Activated B cell treated with CpG ODN at 0.5 μM for 24 hours (primary cell): ENCODE data around the gene RANBP9. TPM values are rescaled to one million over a fixed set of nuclear protein-coding genes. Genes with fewer than 3 reads are reported as not detected.

ENCODE experiments used
- ATAC-seq: fragments of 200-7000 bp; cut with Tn5 transposase; one replicate; pipeline ENCODE4 v1.10.0; 2021; ENCODE audit warnings: low read depth, mild to moderate bottlenecking, moderate library complexity
- CTCF ChIA-PET: fragments of 350-600 bp; sonication (Branson Sonifier 250); formaldehyde crosslinking; loops from one replicate; lab custom pipeline; 2021; ENCODE audit warnings: antibody characterized with exemption; lab: Charles Lee
- POLR2A ChIA-PET: fragments of 350-600 bp; sonication (Branson Sonifier 250); formaldehyde crosslinking; loops from one replicate; lab custom pipeline; 2021; ENCODE audit warnings: antibody characterized with exemption; lab: Charles Lee
- DNase-seq: peaks from one replicate; pipeline ENCODE4 v3.0.0; 2022
- H3K27ac Mint-ChIP-seq: one replicate; pipeline ENCODE4 v1.8.0; 2020; ENCODE audit warnings: mixed read lengths
- H3K27me3 Mint-ChIP-seq: one replicate; pipeline ENCODE4 v1.8.0; 2021; ENCODE audit warnings: mixed read lengths
- H3K36me3 Mint-ChIP-seq: one replicate; pipeline ENCODE4 v1.8.0; 2021; ENCODE audit warnings: low read depth, mixed read lengths
- H3K4me1 Mint-ChIP-seq: one replicate; pipeline ENCODE4 v1.8.0; 2021; ENCODE audit warnings: mixed read lengths
- H3K4me3 Mint-ChIP-seq: one replicate; pipeline ENCODE4 v1.8.0; 2020; ENCODE audit warnings: mild to moderate bottlenecking, mixed read lengths
- H3K9me3 Mint-ChIP-seq: one replicate; pipeline ENCODE4 v1.8.0; 2020; ENCODE audit warnings: mixed read lengths
- intact Hi-C: fragments of 100-400 bp; cut with micrococcal nuclease; formaldehyde crosslinking; loops from one replicate; pipeline ENCODE4 v1.15.1; 2024
- total RNA-seq: library from RNA; stranded (reverse); gene quantifications from 2 replicates; pipeline ENCODE4 v1.2.3, GENCODE V29; 2022
- TF ChIP-seq, protein P1 (sequence below): fragments of 200-600 bp; IDR thresholded peaks from one replicate; pipeline ENCODE4 v1.8.0; 2022; ENCODE audit warnings: antibody characterized with exemption, mild to moderate bottlenecking

The RANBP9 gene
- total RNA-seq, 1 donor from 2014 or later, result 34.7 TPM

DNA sequence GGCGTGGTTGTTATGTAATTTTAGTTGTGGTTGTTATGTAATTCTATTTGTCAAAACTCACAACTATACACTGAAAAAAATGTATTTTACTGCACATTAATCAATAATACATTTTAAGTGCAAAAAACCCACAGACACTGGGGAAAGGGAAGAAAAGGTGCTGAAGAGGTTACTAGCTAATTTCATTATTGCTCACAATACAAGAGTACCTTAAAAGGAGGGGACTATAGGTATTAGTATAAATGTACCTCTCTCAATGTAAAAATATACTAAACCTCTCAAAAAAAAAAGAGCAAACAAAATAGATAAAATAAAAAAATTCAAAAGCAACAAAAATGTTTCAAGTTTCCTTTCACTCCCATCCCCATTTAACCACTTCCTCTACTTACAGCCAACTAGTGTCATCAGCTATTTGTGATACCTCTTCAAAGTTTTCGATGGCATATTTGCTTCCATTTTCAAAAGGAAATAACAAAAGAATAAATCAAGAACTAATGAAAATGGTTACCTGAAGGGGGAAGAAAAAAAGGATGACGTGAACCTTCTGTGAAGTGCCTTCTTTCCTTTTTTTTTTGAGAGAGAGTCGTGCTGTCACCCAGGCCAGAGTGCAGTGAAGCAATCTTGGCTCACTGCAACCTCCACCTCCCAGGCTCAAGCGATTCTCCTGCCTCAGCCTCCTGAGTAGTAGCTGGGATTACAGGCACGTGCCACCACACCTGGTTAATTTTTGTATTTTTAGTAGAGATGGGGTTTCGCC is 30.2 kb downstream of the RANBP9 start:
- no peaks in the 10 kb centered on the region for H3K27me3 Mint-ChIP-seq
- POLR2A ChIA-PET, result interaction anchor here (0.6 to 0.9 kb wide), 3 partner anchors 31 to 142 kb away, joined by 3 to 7 read pairs (median 4); no protein-coding TSS in a partner anchor
- peak overlapping the region; percentile 51 for H3K27ac Mint-ChIP-seq
- no peak for DNase-seq
- peaks cover 36% of the 10 kb centered on the region for H3K36me3 Mint-ChIP-seq
- H3K4me3 Mint-ChIP-seq, result peak overlapping the region; percentile 20
- peaks cover 33% of the 10 kb centered on the region for H3K4me1 Mint-ChIP-seq
- CTCF ChIA-PET, result no interaction called here
- ATAC-seq, result no peak
- intact Hi-C loops, result loop anchor here (2.0 kb wide), 2 partner anchors 15 to 17 kb away; no protein-coding TSS in a partner anchor
- peaks cover 8% of the 10 kb centered on the region for H3K9me3 Mint-ChIP-seq
- TF ChIP-seq, protein P1, sequence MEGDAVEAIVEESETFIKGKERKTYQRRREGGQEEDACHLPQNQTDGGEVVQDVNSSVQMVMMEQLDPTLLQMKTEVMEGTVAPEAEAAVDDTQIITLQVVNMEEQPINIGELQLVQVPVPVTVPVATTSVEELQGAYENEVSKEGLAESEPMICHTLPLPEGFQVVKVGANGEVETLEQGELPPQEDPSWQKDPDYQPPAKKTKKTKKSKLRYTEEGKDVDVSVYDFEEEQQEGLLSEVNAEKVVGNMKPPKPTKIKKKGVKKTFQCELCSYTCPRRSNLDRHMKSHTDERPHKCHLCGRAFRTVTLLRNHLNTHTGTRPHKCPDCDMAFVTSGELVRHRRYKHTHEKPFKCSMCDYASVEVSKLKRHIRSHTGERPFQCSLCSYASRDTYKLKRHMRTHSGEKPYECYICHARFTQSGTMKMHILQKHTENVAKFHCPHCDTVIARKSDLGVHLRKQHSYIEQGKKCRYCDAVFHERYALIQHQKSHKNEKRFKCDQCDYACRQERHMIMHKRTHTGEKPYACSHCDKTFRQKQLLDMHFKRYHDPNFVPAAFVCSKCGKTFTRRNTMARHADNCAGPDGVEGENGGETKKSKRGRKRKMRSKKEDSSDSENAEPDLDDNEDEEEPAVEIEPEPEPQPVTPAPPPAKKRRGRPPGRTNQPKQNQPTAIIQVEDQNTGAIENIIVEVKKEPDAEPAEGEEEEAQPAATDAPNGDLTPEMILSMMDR, result no peak

DNA sequence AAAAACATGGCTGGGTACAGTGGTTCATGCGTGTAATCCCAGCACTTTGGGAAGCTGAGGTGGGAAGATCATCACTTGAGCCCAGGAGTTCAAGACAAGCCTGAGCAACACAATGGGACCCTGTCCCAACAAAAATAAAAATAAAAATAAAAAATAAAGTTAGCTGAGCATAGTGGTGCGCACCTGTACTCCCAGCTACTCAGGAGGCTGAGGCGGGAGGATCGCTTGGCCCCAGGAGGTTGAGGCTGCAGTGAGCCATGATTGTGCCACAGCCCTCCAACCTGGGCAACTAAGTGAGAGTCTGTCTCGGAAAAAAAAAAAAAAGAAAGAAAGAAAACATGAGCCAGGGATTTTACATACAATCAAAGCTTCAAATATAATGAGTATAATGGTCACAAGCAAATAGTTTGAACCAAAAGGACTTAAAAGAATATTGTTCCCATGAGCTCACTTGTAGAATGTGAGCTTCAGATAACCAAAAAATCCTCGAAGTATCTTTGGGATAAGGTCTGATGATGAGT is 31.1 kb downstream of the RANBP9 start:
- TF ChIP-seq, protein P1, result no peak
- intact Hi-C loops, result loop anchor here (2.0 kb wide), 1 partner anchor 16 kb away; no protein-coding TSS in a partner anchor
- H3K27me3 Mint-ChIP-seq, result no peaks in the 10 kb centered on the region
- ATAC-seq, result no peak
- CTCF ChIA-PET, result interaction anchor here (0.6 kb wide), 1 partner anchor 54 kb away, joined by 3 read pairs; no protein-coding TSS in a partner anchor
- H3K36me3 Mint-ChIP-seq, result peaks cover 38% of the 10 kb centered on the region
- peaks cover 33% of the 10 kb centered on the region for H3K4me1 Mint-ChIP-seq
- no peak for DNase-seq
- POLR2A ChIA-PET, result interaction anchor here (0.6 kb wide), 1 partner anchor 141 kb away, joined by 3 read pairs; no protein-coding TSS in a partner anchor
- no peak overlapping the region for H3K4me3 Mint-ChIP-seq
- H3K27ac Mint-ChIP-seq, result no peak overlapping the region
- peaks cover 8% of the 10 kb centered on the region for H3K9me3 Mint-ChIP-seq

GRCh38 chr6:13679996-13680395 is 31.6 kb downstream of the RANBP9 start:
- POLR2A ChIA-PET, result no interaction called here
- DNase-seq (no peak), ATAC-seq (no peak)
- CTCF ChIA-PET, result interaction anchor here (0.6 kb wide), 1 partner anchor 55 kb away, joined by 3 read pairs; no protein-coding TSS in a partner anchor
- intact Hi-C loops, result loop anchor here (2.0 kb wide), 1 partner anchor 15 kb away; no protein-coding TSS in a partner anchor
- Mint-ChIP-seq H3K4me3 (no peak overlapping the region), H3K27ac (no peak overlapping the region), H3K27me3 (no peaks in the 10 kb centered on the region), H3K36me3 (peaks cover 38% of the 10 kb centered on the region), H3K4me1 (peaks cover 33% of the 10 kb centered on the region), H3K9me3 (peaks cover 9% of the 10 kb centered on the region)
- TF ChIP-seq, protein P1, result no peak

- TF ChIP-seq, protein P1, result no peak
- peaks cover 33% of the 10 kb centered on the region for H3K36me3 Mint-ChIP-seq
- peaks cover 16% of the 10 kb centered on the region for H3K9me3 Mint-ChIP-seq
- no peak overlapping the region for H3K4me3 Mint-ChIP-seq
- CTCF ChIA-PET, result no interaction called here
- DNase-seq (no peak), ATAC-seq (no peak)
- no peak overlapping the region for H3K27ac Mint-ChIP-seq
- no peaks in the 10 kb centered on the region for H3K27me3 Mint-ChIP-seq
- H3K4me1 Mint-ChIP-seq, result peaks cover 25% of the 10 kb centered on the region
- intact Hi-C loops, result no loop called here
- POLR2A ChIA-PET, result interaction anchor here (0.8 kb wide), 1 partner anchor 14 kb away, joined by 3 read pairs; no protein-coding TSS in a partner anchor
These were observed 33.2 kb downstream of the RANBP9 start for GRCh38 chr6:13678255-13678983.
